Stomach (tissue), 4 donors: ENCODE measurements around the gene ZFPM1.

ENCODE experiments used
- CTCF ChIP-seq, 7 experiments: fragments of 450-650 bp in 4 of 7; fragments of 200-600 bp in 3 of 7; sonication (generic) in 3 of 7; IDR thresholded peaks; one replicate each; pipeline ENCODE4 v1.5.1; 2016 to 2019; ENCODE audit warnings: antibody characterized with exemption in 7 of 7, control low read depth in 2 of 7, mild to moderate bottlenecking in 1 of 7
- POLR2A ChIP-seq, 4 donors: fragments of 450-650 bp; IDR thresholded peaks; one replicate each; pipeline ENCODE4 v1.6.1; 2016; ENCODE audit warnings: antibody characterized with exemption in 4 of 4, control low read depth in 2 of 4, mild to moderate bottlenecking in 1 of 4, moderate library complexity in 1 of 4

- TF ChIP-seq POLR2A (IDR thresholded peaks at IDR 0.05) (no peak), CTCF (IDR thresholded peaks at IDR 0.05) (no peak)
These were observed 72.0 kb downstream of the ZFPM1 start for GRCh38 chr16:88524973-88525662.
